ENCODE measurements around the gene DIP2C.
"Not testable (repeated sequence)": the region's sequence is repeated elsewhere in the genome, so short reads cannot be mapped to it uniquely, and the experiment has no call there.

Gene DIP2C

GRCh38 chr10:308101-308500 is 381.4 kb downstream of the DIP2C start:
- Mint-ChIP-seq H3K4me1 (ENCODE audit: low read depth) (peaks cover 10% of the 10 kb centered on the region), H3K27ac (no peak overlapping the region), H3K27me3 (no peaks in the 10 kb centered on the region), H3K9me3 (no peaks in the 10 kb centered on the region), H3K36me3 (ENCODE audit: low read depth) (no peaks in the 10 kb centered on the region), H3K4me3 (no peak overlapping the region)

- H3K4me1 Mint-ChIP-seq (ENCODE audit: low read depth), result peaks cover 10% of the 10 kb centered on the region
- no peak overlapping the region for H3K4me3 Mint-ChIP-seq
- no peaks in the 10 kb centered on the region for H3K9me3 Mint-ChIP-seq
- H3K36me3 Mint-ChIP-seq (ENCODE audit: low read depth), result no peaks in the 10 kb centered on the region
- H3K27me3 Mint-ChIP-seq, result no peaks in the 10 kb centered on the region
- peak overlapping the region; percentile 71 for H3K27ac Mint-ChIP-seq
Observed at GRCh38 chr10:307659-308058, 381.8 kb downstream of the DIP2C start.

GRCh38 chr10:306675-307185 is 382.7 kb downstream of the DIP2C start:
- no peaks in the 10 kb centered on the region for H3K27me3 Mint-ChIP-seq
- peaks cover 10% of the 10 kb centered on the region for H3K4me1 Mint-ChIP-seq (ENCODE audit: low read depth)
- H3K36me3 Mint-ChIP-seq (ENCODE audit: low read depth), result no peaks in the 10 kb centered on the region
- H3K4me3 Mint-ChIP-seq, result no peak overlapping the region
- H3K27ac Mint-ChIP-seq, result no peak overlapping the region
- no peaks in the 10 kb centered on the region for H3K9me3 Mint-ChIP-seq

GRCh38 chr10:306007-306674 is 383.3 kb downstream of the DIP2C start:
- no peak overlapping the region for H3K27ac Mint-ChIP-seq
- H3K4me3 Mint-ChIP-seq, result no peak overlapping the region
- no peaks in the 10 kb centered on the region for H3K36me3 Mint-ChIP-seq (ENCODE audit: low read depth)
- H3K4me1 Mint-ChIP-seq (ENCODE audit: low read depth), result peaks cover 10% of the 10 kb centered on the region
- no peaks in the 10 kb centered on the region for H3K9me3 Mint-ChIP-seq
- H3K27me3 Mint-ChIP-seq, result no peaks in the 10 kb centered on the region

GRCh38 chr10:305034-305433 is 384.4 kb downstream of the DIP2C start:
- H3K9me3 Mint-ChIP-seq, result no peaks in the 10 kb centered on the region
- H3K4me1 Mint-ChIP-seq (ENCODE audit: low read depth), result peaks cover 14% of the 10 kb centered on the region
- no peak overlapping the region for H3K27ac Mint-ChIP-seq
- H3K4me3 Mint-ChIP-seq, result no peak overlapping the region
- no peaks in the 10 kb centered on the region for H3K27me3 Mint-ChIP-seq
- H3K36me3 Mint-ChIP-seq (ENCODE audit: low read depth), result no peaks in the 10 kb centered on the region

GRCh38 chr10:301536-301935 is 387.9 kb downstream of the DIP2C start:
- Mint-ChIP-seq H3K9me3 (no peaks in the 10 kb centered on the region), H3K4me1 (ENCODE audit: low read depth) (peaks cover 3% of the 10 kb centered on the region), H3K4me3 (no peak overlapping the region), H3K36me3 (ENCODE audit: low read depth) (no peaks in the 10 kb centered on the region), H3K27ac (no peak overlapping the region), H3K27me3 (no peaks in the 10 kb centered on the region)

GRCh38 chr10:300580-300979 is 388.9 kb downstream of the DIP2C start:
- H3K27me3 Mint-ChIP-seq; H3K36me3 Mint-ChIP-seq (ENCODE audit: low read depth); H3K4me1 Mint-ChIP-seq (ENCODE audit: low read depth); H3K9me3 Mint-ChIP-seq; H3K27ac Mint-ChIP-seq; H3K4me3 Mint-ChIP-seq: not testable (repeated sequence)

GRCh38 chr10:299969-300368 is 389.5 kb downstream of the DIP2C start:
- H3K4me1 Mint-ChIP-seq (ENCODE audit: low read depth), result peaks cover 3% of the 10 kb centered on the region
- no peaks in the 10 kb centered on the region for H3K27me3 Mint-ChIP-seq
- H3K36me3 Mint-ChIP-seq (ENCODE audit: low read depth), result no peaks in the 10 kb centered on the region
- peak overlapping the region; percentile 12 for H3K4me3 Mint-ChIP-seq
- no peak overlapping the region for H3K27ac Mint-ChIP-seq
- no peaks in the 10 kb centered on the region for H3K9me3 Mint-ChIP-seq

GRCh38 chr10:299512-299911 is 390.0 kb downstream of the DIP2C start:
- Mint-ChIP-seq H3K27ac (no peak overlapping the region), H3K27me3 (no peaks in the 10 kb centered on the region), H3K4me1 (ENCODE audit: low read depth) (peaks cover 3% of the 10 kb centered on the region)

GRCh38 chr10:298033-298432 is 391.4 kb downstream of the DIP2C start:
- peaks cover 9% of the 10 kb centered on the region for H3K4me1 Mint-ChIP-seq (ENCODE audit: low read depth)
- H3K4me3 Mint-ChIP-seq, result no peak overlapping the region
- H3K36me3 Mint-ChIP-seq (ENCODE audit: low read depth), result no peaks in the 10 kb centered on the region
- H3K27ac Mint-ChIP-seq, result no peak overlapping the region
- H3K27me3 Mint-ChIP-seq, result no peaks in the 10 kb centered on the region
- H3K9me3 Mint-ChIP-seq, result no peaks in the 10 kb centered on the region

More at GRCh38 chr10:299512-299911, 390.0 kb downstream of the DIP2C start:
- no peaks in the 10 kb centered on the region for H3K36me3 Mint-ChIP-seq (ENCODE audit: low read depth)
- H3K9me3 Mint-ChIP-seq, result no peaks in the 10 kb centered on the region
- H3K4me3 Mint-ChIP-seq, result no peak overlapping the region

GRCh38 chr10:297567-297966 is 391.9 kb downstream of the DIP2C start:
- peaks cover 9% of the 10 kb centered on the region for H3K4me1 Mint-ChIP-seq (ENCODE audit: low read depth)

GRCh38 chr10:293636-294035 is 395.8 kb downstream of the DIP2C start:
- Mint-ChIP-seq H3K27me3 (no peaks in the 10 kb centered on the region), H3K4me3 (no peak overlapping the region), H3K27ac (no peak overlapping the region), H3K9me3 (no peaks in the 10 kb centered on the region), H3K36me3 (ENCODE audit: low read depth) (no peaks in the 10 kb centered on the region), H3K4me1 (ENCODE audit: low read depth) (peaks cover 6% of the 10 kb centered on the region)

More at GRCh38 chr10:297567-297966, 391.9 kb downstream of the DIP2C start:
- no peak overlapping the region for H3K27ac Mint-ChIP-seq
- no peak overlapping the region for H3K4me3 Mint-ChIP-seq
- no peaks in the 10 kb centered on the region for H3K27me3 Mint-ChIP-seq
- no peaks in the 10 kb centered on the region for H3K9me3 Mint-ChIP-seq
- no peaks in the 10 kb centered on the region for H3K36me3 Mint-ChIP-seq (ENCODE audit: low read depth)

GRCh38 chr10:290026-290725 is 399.3 kb downstream of the DIP2C start:
- Mint-ChIP-seq H3K36me3 (ENCODE audit: low read depth) (no peaks in the 10 kb centered on the region), H3K4me3 (no peak overlapping the region), H3K27ac (no peak overlapping the region), H3K4me1 (ENCODE audit: low read depth) (peaks cover 6% of the 10 kb centered on the region), H3K9me3 (no peaks in the 10 kb centered on the region), H3K27me3 (no peaks in the 10 kb centered on the region)

- Mint-ChIP-seq H3K27me3 (no peaks in the 10 kb centered on the region), H3K27ac (no peak overlapping the region), H3K4me1 (ENCODE audit: low read depth) (peaks cover 8% of the 10 kb centered on the region), H3K36me3 (ENCODE audit: low read depth) (no peaks in the 10 kb centered on the region), H3K9me3 (no peaks in the 10 kb centered on the region), H3K4me3 (no peak overlapping the region)
Observed at GRCh38 chr10:289581-289980, 399.9 kb downstream of the DIP2C start.

GRCh38 chr10:288316-289200 is 400.9 kb downstream of the DIP2C start:
- no peaks in the 10 kb centered on the region for H3K9me3 Mint-ChIP-seq
- H3K27ac Mint-ChIP-seq, result no peak overlapping the region
- peaks cover 12% of the 10 kb centered on the region for H3K4me1 Mint-ChIP-seq (ENCODE audit: low read depth)
- H3K27me3 Mint-ChIP-seq, result no peaks in the 10 kb centered on the region
- peaks cover 4% of the 10 kb centered on the region for H3K36me3 Mint-ChIP-seq (ENCODE audit: low read depth)
- H3K4me3 Mint-ChIP-seq, result no peak overlapping the region
